ENCODE measurements around the gene PRRX2. TPM values are rescaled to one million over a fixed set of nuclear protein-coding genes. Genes with fewer than 3 reads are reported as not detected.

Gene PRRX2
- polyA plus RNA-seq, 4 donors: 1.2 to 1.8 TPM; not detected in 2

DNA sequence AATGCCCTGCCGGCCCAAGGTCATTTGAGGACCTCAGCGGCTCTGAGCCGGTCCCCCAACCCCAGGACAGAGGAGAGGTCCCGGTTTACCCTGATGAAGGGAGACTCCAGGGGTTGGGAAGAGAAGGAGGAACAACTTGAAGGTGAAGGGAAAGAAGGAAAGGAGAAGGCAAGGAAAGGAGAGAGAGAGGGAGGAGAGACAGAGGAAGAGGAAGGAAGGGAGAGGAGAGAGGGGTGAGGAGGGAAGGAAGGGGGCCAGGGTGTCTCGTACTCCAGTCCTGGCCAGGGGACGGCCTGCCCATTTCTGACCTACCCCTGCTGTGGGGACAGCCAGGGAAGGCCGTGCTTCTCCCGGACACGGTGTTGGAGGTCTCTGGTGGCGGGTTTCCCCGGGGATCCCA, 1.9 kb downstream of the PRRX2 start:
- Histone ChIP-seq H3K27me3 (ENCODE audit: control insufficient read depth in 3 of 3, insufficient read depth in 3 of 3, low read length in 3 of 3) (peaks cover 0 to 49% (median 2%) of the 10 kb centered on the region in 3 donors), H3K36me3 (ENCODE audit: control insufficient read depth in 3 of 3, insufficient read depth in 2 of 3, low read depth in 1 of 3, low read length in 3 of 3) (no peaks in the 10 kb centered on the region), H3K4me3 (ENCODE audit: low read depth in 1 of 3, low read length in 3 of 3) (no peak overlapping the region), H3K9me3 (ENCODE audit: control insufficient read depth in 2 of 2, insufficient read depth in 1 of 2, low read depth in 1 of 2, low read length in 1 of 2) (no peaks in the 10 kb centered on the region), H3K27ac (ENCODE audit: low read depth in 1 of 3, low read length in 2 of 3) (no peak overlapping the region), H3K4me1 (ENCODE audit: control insufficient read depth in 3 of 3, insufficient read depth in 2 of 3, low read depth in 1 of 3, low read length in 2 of 3) (peaks cover 0 to 5% (median 2%) of the 10 kb centered on the region in 3 donors)
- no peak for DNase-seq
- WGBS, 3 donors: 81 to 82% (median 81%) methylated on average over 11 of the region's 11 CpGs
- FAIRE-seq: no peak

DNA sequence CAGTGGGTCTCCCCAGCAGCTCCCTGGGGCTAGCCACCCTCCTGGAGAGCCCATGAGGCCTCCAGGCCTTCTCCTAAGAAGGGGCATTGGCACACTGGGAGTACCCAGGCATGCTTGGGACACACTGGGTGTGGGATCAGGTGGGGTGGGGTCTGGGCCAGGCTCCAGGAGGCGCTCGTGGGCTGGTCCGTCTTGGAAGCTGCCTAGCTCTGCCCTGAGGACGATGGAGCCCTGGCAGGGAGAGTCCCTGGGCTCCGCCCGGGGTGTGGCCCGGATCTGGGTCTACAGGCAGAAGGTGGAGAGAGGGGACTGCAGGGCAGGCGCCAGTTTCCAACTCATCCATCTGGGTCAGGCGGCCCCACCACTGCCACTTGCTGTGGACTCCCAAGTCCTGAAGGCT, 2.4 kb downstream of the PRRX2 start:
- no peak for FAIRE-seq
- Histone ChIP-seq H3K36me3 (ENCODE audit: control insufficient read depth in 3 of 3, insufficient read depth in 2 of 3, low read depth in 1 of 3, low read length in 3 of 3) (no peaks in the 10 kb centered on the region), H3K4me3 (ENCODE audit: low read depth in 1 of 3, low read length in 3 of 3) (no peak overlapping the region), H3K9me3 (ENCODE audit: control insufficient read depth in 2 of 2, insufficient read depth in 1 of 2, low read depth in 1 of 2, low read length in 1 of 2) (no peaks in the 10 kb centered on the region), H3K4me1 (ENCODE audit: control insufficient read depth in 3 of 3, insufficient read depth in 2 of 3, low read depth in 1 of 3, low read length in 2 of 3) (peaks cover 0 to 5% (median 2%) of the 10 kb centered on the region in 3 donors), H3K27ac (ENCODE audit: low read depth in 1 of 3, low read length in 2 of 3) (no peak overlapping the region), H3K27me3 (ENCODE audit: control insufficient read depth in 3 of 3, insufficient read depth in 3 of 3, low read length in 3 of 3) (peaks cover 0 to 50% (median 2%) of the 10 kb centered on the region in 3 donors)
- WGBS, 3 donors: 36 to 72% (median 63%) methylated on average over 9 of the region's 9 CpGs
- DNase-seq: no peak

DNA sequence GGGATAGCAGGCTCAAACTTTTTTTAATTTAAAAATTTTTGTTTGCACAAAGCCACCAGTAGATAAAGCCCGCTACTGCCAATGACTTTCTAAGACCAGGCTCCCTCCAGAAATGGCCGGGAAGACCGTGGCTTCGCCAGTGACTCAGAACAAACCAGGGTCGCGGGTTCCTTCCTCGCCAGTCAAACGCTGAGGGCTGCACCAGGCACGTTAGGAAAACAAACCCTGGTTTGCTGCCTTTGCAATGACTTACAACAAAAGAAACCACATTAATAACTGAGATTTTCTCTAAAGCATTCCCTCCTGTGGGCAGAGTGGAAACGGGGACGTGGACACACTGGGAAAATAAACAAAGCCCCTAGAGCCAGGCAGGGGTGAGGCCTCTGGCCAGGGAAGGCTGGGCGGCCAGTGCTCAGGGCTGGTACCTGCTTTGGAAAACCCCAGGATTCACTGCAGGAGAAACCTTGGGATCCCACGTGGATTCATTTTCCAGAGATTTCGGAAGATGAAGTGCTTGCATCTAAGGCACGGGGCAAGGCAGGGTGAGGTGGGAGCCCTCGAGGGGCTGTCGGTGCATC, 3.8 kb downstream of the PRRX2 start:
- peaks cover 0 to 5% (median 2%) of the 10 kb centered on the region in 3 donors for H3K4me1 ChIP-seq (ENCODE audit: control insufficient read depth in 3 of 3, insufficient read depth in 2 of 3, low read depth in 1 of 3, low read length in 2 of 3)
- WGBS, 3 donors: 42 to 58% (median 44%) methylated on average over 17 of the region's 17 CpGs
- H3K27me3 ChIP-seq (ENCODE audit: control insufficient read depth in 3 of 3, insufficient read depth in 3 of 3, low read length in 3 of 3): peaks cover 0 to 50% (median 2%) of the 10 kb centered on the region in 3 donors
- H3K4me3 ChIP-seq (ENCODE audit: low read depth in 1 of 3, low read length in 3 of 3): no peak overlapping the region
- DNase-seq (no peak), FAIRE-seq (no peak)
- no peaks in the 10 kb centered on the region for H3K36me3 ChIP-seq (ENCODE audit: control insufficient read depth in 3 of 3, insufficient read depth in 2 of 3, low read depth in 1 of 3, low read length in 3 of 3)
- H3K9me3 ChIP-seq (ENCODE audit: control insufficient read depth in 2 of 2, insufficient read depth in 1 of 2, low read depth in 1 of 2, low read length in 1 of 2): no peaks in the 10 kb centered on the region
- no peak overlapping the region for H3K27ac ChIP-seq (ENCODE audit: low read depth in 1 of 3, low read length in 2 of 3)

DNA sequence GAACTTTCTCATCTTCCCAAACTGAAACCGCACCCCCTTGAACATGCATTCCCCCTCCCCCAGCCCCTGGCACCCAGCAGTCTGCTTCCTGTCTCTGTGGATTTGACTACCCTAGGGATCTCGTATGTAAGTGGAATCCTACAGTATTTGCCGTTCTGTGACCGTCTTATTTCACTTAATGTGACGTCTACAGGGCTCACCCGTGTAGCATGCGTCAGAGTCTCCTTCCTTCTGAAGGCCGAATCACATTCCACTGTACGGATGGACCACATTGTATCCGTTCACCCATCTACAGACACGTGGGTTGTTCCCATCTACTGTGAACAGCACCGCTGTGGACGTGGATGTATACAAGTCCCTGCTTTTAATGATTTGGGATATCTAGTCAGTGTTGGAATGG, 4.5 kb downstream of the PRRX2 start:
- Histone ChIP-seq H3K27ac (ENCODE audit: low read depth in 1 of 3, low read length in 2 of 3) (no peak overlapping the region), H3K4me1 (ENCODE audit: control insufficient read depth in 3 of 3, insufficient read depth in 2 of 3, low read depth in 1 of 3, low read length in 2 of 3) (peaks cover 0 to 5% (median 2%) of the 10 kb centered on the region in 3 donors), H3K27me3 (ENCODE audit: control insufficient read depth in 3 of 3, insufficient read depth in 3 of 3, low read length in 3 of 3) (peaks cover 0 to 49% (median 2%) of the 10 kb centered on the region in 3 donors), H3K9me3 (ENCODE audit: control insufficient read depth in 2 of 2, insufficient read depth in 1 of 2, low read depth in 1 of 2, low read length in 1 of 2) (no peaks in the 10 kb centered on the region), H3K36me3 (ENCODE audit: control insufficient read depth in 3 of 3, insufficient read depth in 2 of 3, low read depth in 1 of 3, low read length in 3 of 3) (no peaks in the 10 kb centered on the region), H3K4me3 (ENCODE audit: low read depth in 1 of 3, low read length in 3 of 3) (no peak overlapping the region)
- 84 to 86% (median 85%) methylated on average over 13 of the region's 13 CpGs for WGBS, 3 donors
- DNase-seq: no peak
- no peak for FAIRE-seq

DNA sequence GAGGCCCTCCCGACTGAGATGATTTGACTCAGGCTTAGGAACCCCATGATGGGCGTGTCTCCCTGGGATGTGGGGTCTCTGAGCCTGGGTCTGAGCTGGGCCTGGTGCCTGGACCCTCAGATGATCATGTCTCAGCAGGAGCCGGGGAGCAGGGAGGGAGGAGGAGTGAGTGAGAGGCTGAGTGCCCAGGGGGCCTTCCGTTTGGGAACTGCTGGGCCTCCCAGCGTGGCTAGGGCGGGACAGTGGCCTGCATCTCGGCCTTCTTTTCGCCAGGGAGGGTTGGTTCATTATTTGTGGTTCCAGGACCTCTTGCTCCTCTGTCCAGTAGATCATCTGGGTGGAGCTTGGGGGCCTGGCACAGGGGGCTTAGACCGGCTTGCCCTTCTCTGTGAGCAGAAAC, 5.6 kb downstream of the PRRX2 start:
- FAIRE-seq (no peak), DNase-seq (no peak)
- Histone ChIP-seq H3K4me3 (ENCODE audit: low read depth in 1 of 3, low read length in 3 of 3) (no peak overlapping the region), H3K9me3 (ENCODE audit: control insufficient read depth in 2 of 2, insufficient read depth in 1 of 2, low read depth in 1 of 2, low read length in 1 of 2) (no peaks in the 10 kb centered on the region), H3K27ac (ENCODE audit: low read depth in 1 of 3, low read length in 2 of 3) (no peak overlapping the region), H3K27me3 (ENCODE audit: control insufficient read depth in 3 of 3, insufficient read depth in 3 of 3, low read length in 3 of 3) (peaks cover 0 to 42% (median 2%) of the 10 kb centered on the region in 3 donors), H3K4me1 (ENCODE audit: control insufficient read depth in 3 of 3, insufficient read depth in 2 of 3, low read depth in 1 of 3, low read length in 2 of 3) (peaks cover 0 to 5% (median 0%) of the 10 kb centered on the region in 3 donors), H3K36me3 (ENCODE audit: control insufficient read depth in 3 of 3, insufficient read depth in 2 of 3, low read depth in 1 of 3, low read length in 3 of 3) (no peaks in the 10 kb centered on the region)
- WGBS, 3 donors: 72 to 83% (median 80%) methylated on average over 8 to 9 of the region's 9 CpGs

DNA sequence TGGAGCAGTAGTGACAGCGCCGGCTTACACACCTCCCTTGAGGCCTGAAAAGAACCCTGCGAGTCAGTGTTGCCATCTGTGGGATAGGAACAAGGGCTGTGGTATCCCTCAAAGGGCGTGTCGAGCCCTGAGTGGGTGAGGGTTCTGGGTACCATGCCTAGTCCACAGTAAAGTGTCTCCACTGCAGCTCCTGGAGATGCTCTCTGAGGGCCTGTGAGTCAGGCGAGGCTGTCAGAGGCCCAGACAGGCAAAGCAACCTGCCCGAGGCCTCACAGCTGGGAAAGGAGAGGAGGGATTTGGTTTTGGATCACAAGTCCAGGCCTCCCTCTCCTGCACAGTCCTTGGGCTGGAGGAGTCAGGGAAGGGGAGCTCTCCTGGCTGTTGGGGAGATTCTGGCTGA, 6.1 kb downstream of the PRRX2 start:
- Histone ChIP-seq H3K27ac (ENCODE audit: low read depth in 1 of 3, low read length in 2 of 3) (no peak overlapping the region), H3K9me3 (ENCODE audit: control insufficient read depth in 2 of 2, insufficient read depth in 1 of 2, low read depth in 1 of 2, low read length in 1 of 2) (no peaks in the 10 kb centered on the region), H3K4me1 (ENCODE audit: control insufficient read depth in 3 of 3, insufficient read depth in 2 of 3, low read depth in 1 of 3, low read length in 2 of 3) (peaks cover 0 to 1% (median 0%) of the 10 kb centered on the region in 3 donors), H3K4me3 (ENCODE audit: low read depth in 1 of 3, low read length in 3 of 3) (no peak overlapping the region), H3K27me3 (ENCODE audit: control insufficient read depth in 3 of 3, insufficient read depth in 3 of 3, low read length in 3 of 3) (peaks cover 0 to 40% (median under 1%) of the 10 kb centered on the region in 3 donors), H3K36me3 (ENCODE audit: control insufficient read depth in 3 of 3, insufficient read depth in 2 of 3, low read depth in 1 of 3, low read length in 3 of 3) (no peaks in the 10 kb centered on the region)
- DNase-seq (no peak), FAIRE-seq (no peak)
- WGBS, 3 donors: 67 to 82% (median 80%) methylated on average over 7 of the region's 7 CpGs

DNA sequence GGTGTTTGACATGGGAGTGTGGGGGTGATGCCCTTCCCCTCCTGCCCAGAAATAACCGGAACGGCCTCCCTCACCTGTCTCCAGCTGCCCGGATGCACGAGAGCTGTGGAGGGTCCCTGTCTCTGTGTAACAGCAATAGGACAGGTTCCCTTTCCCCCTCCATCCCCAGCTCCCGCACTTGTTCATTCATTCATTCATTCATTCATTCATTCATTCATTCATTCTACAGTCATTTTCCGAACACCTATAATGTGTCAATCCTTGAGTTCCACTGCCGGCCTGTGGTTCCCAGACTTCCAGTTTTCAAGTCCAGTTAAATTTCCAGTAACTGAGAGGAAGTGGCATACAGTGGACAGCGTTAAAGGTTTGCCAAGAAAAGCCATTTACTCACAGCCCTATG, 7.3 kb downstream of the PRRX2 start:
- Histone ChIP-seq H3K4me1 (ENCODE audit: control insufficient read depth in 3 of 3, insufficient read depth in 2 of 3, low read depth in 1 of 3, low read length in 2 of 3) (no peaks in the 10 kb centered on the region), H3K27me3 (ENCODE audit: control insufficient read depth in 3 of 3, insufficient read depth in 3 of 3, low read length in 3 of 3) (peaks cover 0 to 37% (median 0%) of the 10 kb centered on the region in 3 donors), H3K36me3 (ENCODE audit: control insufficient read depth in 3 of 3, insufficient read depth in 2 of 3, low read depth in 1 of 3, low read length in 3 of 3) (no peaks in the 10 kb centered on the region), H3K9me3 (ENCODE audit: control insufficient read depth in 2 of 2, insufficient read depth in 1 of 2, low read depth in 1 of 2, low read length in 1 of 2) (no peaks in the 10 kb centered on the region), H3K27ac (ENCODE audit: low read depth in 1 of 3, low read length in 2 of 3) (no peak overlapping the region), H3K4me3 (ENCODE audit: low read depth in 1 of 3, low read length in 3 of 3) (no peak overlapping the region)
- no peak for DNase-seq
- no peak for FAIRE-seq
- 66 to 83% (median 81%) methylated on average over 6 to 8 of the region's 8 CpGs for WGBS, 3 donors

DNA sequence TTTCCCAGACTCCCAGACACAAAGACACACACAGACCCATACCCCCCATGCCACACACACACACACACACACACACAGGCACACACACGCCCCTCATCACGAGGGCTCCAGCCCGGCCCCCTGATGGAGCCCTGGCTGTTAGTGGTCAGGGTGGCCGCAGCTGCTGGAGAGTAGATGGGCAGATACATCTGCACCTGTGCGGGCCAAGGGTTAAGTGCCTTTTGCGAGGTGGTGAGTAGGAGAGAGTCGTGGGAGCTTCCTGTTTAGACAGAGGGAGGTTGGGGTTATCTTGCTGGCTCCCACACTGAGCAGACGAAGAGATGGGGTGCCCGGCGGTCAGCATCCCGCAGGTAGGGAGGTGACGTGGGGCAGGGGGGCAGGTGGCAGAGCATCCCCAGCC, 8.2 kb downstream of the PRRX2 start:
- Histone ChIP-seq H3K27ac (ENCODE audit: low read depth in 1 of 3, low read length in 2 of 3) (no peak overlapping the region), H3K4me3 (ENCODE audit: low read depth in 1 of 3, low read length in 3 of 3) (no peak overlapping the region), H3K27me3 (ENCODE audit: control insufficient read depth in 3 of 3, insufficient read depth in 3 of 3, low read length in 3 of 3) (peaks cover 0 to 31% (median 0%) of the 10 kb centered on the region in 3 donors), H3K4me1 (ENCODE audit: control insufficient read depth in 3 of 3, insufficient read depth in 2 of 3, low read depth in 1 of 3, low read length in 2 of 3) (no peaks in the 10 kb centered on the region), H3K36me3 (ENCODE audit: control insufficient read depth in 3 of 3, insufficient read depth in 2 of 3, low read depth in 1 of 3, low read length in 3 of 3) (no peaks in the 10 kb centered on the region), H3K9me3 (ENCODE audit: control insufficient read depth in 2 of 2, insufficient read depth in 1 of 2, low read depth in 1 of 2, low read length in 1 of 2) (no peaks in the 10 kb centered on the region)
- 47 to 69% (median 57%) methylated on average over 8 to 12 of the region's 12 CpGs for WGBS, 3 donors
- DNase-seq: no peak
- FAIRE-seq: no peak

DNA sequence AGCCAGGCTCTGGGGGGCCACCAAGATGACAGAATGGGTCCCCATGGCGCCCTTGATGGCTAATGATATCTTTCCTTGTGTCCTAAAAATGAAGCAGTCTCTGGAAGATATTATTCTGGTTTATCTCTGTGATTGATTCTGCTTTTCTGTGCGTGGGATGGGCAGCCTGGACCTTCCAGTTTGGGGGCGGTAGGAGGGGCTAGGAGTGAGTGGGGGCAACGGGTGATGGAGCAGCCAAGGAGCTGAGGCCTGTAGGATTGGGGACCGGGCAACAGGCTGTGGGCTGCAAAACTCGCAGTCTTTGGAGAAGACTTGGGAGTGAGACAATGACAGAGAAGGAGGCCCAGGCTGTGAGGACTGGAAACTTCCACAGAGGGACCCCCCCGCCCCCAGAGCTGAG, 8.8 kb downstream of the PRRX2 start:
- WGBS, 3 donors: 65 to 75% (median 68%) methylated on average over 7 of the region's 7 CpGs
- FAIRE-seq (no peak), DNase-seq (no peak)
- H3K9me3 ChIP-seq (ENCODE audit: control insufficient read depth in 2 of 2, insufficient read depth in 1 of 2, low read depth in 1 of 2, low read length in 1 of 2): no peaks in the 10 kb centered on the region
- peaks cover 0 to 28% (median 0%) of the 10 kb centered on the region in 3 donors for H3K27me3 ChIP-seq (ENCODE audit: control insufficient read depth in 3 of 3, insufficient read depth in 3 of 3, low read length in 3 of 3)
- no peak overlapping the region for H3K27ac ChIP-seq (ENCODE audit: low read depth in 1 of 3, low read length in 2 of 3)
- H3K4me1 ChIP-seq (ENCODE audit: control insufficient read depth in 3 of 3, insufficient read depth in 2 of 3, low read depth in 1 of 3, low read length in 2 of 3): no peaks in the 10 kb centered on the region
- H3K4me3 ChIP-seq (ENCODE audit: low read depth in 1 of 3, low read length in 3 of 3): no peak overlapping the region
- no peaks in the 10 kb centered on the region for H3K36me3 ChIP-seq (ENCODE audit: control insufficient read depth in 3 of 3, insufficient read depth in 2 of 3, low read depth in 1 of 3, low read length in 3 of 3)
